Activated CD4-positive, alpha-beta T cell treated with anti-CD3 and anti-CD28 coated beads for 24 hours (primary cell): ENCODE measurements around the gene BRWD1.
"Not testable (repeated sequence)": the region's sequence is repeated elsewhere in the genome, so short reads cannot be mapped to it uniquely, and the experiment has no call there.

ENCODE experiments used
- DNase-seq, 2 donors: peaks; one replicate each; pipeline ENCODE4 v3.0.0-alpha.2; 2020; ENCODE audit warnings: low read depth in 2 of 2

The BRWD1 gene

GRCh38 chr21:39282911-39283310 is 30.5 kb downstream of the BRWD1 start:
- DNase-seq, result no peak

DNA sequence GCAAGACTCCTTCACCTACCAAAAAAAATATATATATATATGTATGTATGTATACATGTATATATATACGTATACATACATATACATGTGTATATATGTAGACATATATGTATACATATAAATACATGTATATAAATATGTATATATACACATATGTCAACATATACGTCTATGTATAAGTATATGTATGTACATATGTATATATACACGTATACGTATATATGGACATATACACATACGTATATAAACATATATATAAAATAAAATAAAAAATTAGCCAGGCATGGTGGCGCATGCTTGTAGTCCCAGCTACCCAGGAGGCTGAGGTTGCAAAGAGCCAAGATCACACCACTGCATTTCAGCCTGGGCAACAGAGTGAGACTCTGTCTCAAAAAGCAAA is 31.6 kb downstream of the BRWD1 start:
- DNase-seq, result no peak

DNA sequence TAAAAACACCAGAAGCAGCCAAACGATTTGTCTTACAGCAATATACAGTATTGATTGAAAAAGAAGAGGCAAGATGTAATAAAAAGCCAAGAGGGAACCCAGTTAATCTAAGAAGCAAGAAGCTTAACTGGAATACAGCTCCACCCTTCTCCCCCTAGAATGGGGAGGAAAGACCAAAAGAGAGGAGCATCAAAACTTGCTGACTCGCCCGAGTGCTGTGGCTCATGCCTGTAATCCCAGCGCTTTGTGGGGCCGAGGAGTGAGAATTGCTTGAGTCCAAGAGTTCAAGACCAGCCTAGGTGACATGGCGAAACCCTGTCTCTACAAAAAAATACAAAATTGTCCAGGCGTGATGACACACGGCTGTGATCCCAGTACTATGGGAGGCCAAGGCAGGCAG is 32.2 kb downstream of the BRWD1 start:
- DNase-seq, result no peak

DNA sequence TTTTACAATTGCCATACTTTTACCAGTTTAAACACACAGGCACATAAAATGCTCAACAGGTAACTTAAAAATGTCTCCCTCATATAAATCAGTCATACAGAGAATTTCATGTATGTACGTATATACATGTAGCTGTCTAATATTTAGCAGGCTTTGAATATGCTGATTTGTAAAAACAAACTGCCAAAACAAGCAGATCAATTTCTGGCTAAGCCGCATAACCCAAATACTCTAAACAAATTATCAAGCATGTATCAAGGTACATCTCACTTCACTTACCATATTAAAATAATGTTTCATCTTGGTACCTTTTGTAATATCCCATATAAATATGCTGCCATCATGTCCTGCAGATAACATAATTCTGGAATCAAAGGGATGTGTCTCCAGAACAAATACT is 43.8 kb downstream of the BRWD1 start:
- no peak for DNase-seq

DNA sequence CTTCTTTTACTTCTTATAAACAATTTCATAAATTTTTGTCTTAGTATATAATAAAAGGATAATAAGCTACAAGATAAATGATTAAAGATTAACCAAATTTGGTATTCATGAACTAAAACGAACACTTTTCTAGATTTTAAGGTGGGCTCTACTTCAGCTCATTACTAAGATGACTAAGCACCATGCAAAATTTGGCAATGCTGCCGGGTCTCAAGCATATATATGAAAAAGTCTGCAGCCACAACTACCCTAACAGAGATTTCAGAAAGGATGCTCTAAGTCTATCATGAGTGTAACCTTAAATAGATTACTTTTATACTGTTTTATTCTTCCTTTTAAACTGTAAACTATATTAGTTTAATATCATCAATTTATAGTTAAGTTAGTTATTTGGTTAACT is 47.8 kb downstream of the BRWD1 start:
- DNase-seq, result no peak

- DNase-seq, result no peak
Observed at GRCh38 chr21:39263372-39263771, 50.1 kb downstream of the BRWD1 start.

GRCh38 chr21:39258207-39258606 is 55.2 kb downstream of the BRWD1 start:
- DNase-seq, result no peak

- DNase-seq, result no peak
Observed at GRCh38 chr21:39251326-39251725, 62.1 kb downstream of the BRWD1 start.

GRCh38 chr21:39238275-39238674 is 75.2 kb downstream of the BRWD1 start:
- DNase-seq, result no peak

DNA sequence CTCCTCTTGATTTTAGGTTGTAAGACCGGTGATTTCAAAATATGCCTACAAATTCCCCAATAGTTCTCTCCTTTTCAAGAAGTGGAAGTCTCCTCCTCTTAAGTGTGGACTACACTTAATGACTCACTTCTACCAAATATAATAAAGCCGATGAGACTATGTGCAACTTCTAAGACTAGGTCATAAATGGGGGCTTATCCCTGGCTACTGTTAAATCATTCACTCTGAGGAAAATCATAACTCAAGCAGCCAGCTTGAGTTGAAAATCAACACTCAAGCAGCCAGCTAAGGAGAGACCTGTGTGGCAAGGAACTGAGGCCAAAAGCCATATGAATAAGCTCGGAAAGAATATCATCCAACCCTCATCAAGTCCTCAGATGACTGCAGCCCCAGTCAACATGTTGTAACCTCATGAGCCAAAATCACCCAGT is 80.6 kb downstream of the BRWD1 start:
- no peak for DNase-seq

DNA sequence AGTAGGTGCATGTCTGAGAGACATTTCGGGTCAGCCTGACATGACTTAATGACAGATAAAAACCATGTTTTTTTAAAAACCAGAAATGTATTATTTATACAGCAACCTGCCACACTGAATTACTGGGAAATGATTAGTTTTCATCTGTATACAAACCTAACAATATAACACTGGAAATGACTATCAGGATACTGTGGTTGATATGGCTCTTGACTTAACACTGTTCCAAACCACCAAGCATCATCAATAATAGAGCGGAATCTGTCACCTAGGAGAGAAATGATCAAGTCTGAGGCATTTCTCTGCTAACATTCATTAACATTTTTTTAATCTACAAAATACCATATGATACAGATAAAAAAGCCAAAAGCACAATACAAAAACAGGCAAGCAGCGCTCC is 88.5 kb downstream of the BRWD1 start:
- DNase-seq, result no peak

DNA sequence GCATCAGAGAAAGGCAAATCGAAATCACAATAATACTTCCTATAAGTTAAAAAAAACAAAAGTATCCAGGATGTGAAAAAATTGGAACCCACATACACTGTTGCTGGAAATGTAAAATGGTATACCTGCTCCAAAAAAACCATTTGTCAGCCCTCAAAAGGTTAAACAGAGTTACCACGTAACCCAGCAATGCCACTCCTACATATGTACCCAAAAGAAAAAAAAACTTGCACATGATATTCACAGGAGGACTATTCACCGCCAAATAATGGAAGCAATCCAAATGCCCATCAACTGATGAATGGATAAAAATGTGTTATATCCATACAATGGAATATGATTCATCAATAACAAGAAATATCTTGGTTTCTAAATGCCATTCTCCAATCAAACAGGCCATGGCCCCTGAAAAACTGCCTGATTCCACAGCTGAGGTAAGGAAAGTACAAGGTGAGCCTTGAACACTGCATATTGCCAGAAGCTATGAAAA is 91.4 kb downstream of the BRWD1 start:
- no peak for DNase-seq

DNA sequence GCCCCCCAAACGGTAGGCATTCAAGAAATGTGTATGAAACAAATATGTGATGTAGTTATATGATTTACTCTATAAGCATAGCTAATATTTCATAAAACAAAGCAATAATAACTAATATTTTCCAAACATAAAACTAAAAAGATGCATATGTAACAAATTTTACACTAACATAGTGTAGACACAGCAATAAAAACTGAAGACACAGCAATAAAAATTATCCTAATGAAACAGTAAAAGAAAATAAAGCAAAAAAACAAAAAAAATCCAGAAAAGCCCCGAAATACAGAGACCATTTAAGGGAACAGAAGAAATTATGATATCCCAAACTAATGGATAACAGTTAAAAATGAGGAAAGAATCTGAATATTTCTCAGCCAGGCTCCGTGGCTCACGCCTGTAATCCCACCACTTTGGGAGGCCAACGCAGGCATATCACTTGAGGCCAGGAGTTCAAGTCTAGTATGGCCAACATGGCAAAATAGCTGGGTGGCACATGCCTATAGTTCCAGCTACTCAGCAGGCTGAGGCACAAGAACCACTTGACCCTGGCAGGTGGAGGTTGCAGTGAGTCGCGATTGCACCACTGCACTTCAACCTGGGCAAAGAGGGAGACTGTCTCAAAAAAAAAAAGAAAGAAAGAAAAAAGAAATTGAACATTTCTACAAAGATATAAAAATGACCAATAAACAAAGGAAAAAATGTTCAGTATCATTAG is 92.0 kb downstream of the BRWD1 start:
- no peak for DNase-seq

DNA sequence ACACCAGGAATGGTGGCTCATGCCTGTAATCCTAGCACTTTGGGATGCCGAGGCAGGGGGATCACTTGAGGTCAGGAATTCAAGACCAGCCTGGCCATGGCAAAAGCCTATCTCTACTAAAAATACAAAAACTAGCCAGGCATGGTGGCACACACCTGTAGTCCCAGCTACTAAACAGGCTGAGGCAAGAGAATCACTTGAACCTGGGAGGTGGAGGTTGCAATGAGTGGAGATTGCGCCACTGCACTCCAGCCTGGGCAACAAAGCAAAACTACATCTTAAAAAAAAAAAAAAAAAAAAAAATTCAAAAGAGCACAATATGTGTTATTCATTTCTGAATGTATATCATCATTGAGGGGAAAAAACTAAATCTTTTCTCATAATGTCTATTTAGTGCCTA is 92.6 kb downstream of the BRWD1 start:
- DNase-seq, result not testable (repeated sequence)

- DNase-seq, result no peak
Observed at GRCh38 chr21:39220150-39220549, 93.3 kb downstream of the BRWD1 start.

DNA sequence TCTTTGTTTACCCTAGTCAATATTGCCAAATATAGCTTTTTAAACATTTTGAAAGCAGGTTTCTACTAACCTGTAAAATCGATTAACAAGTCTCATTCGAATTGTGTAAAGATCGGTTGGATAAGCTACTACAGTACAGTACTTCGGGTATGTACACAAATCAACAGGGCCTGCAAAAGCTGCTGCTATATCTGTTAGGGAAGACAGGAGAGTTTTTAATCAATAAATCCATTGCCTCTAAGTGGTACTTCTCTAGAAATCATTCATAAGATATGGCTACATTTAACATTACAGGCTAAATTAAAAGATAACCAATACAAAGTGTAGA is 95.4 kb downstream of the BRWD1 start:
- DNase-seq, result no peak

- no peak for DNase-seq
Observed at GRCh38 chr21:39217356-39218081, 95.9 kb downstream of the BRWD1 start.

DNA sequence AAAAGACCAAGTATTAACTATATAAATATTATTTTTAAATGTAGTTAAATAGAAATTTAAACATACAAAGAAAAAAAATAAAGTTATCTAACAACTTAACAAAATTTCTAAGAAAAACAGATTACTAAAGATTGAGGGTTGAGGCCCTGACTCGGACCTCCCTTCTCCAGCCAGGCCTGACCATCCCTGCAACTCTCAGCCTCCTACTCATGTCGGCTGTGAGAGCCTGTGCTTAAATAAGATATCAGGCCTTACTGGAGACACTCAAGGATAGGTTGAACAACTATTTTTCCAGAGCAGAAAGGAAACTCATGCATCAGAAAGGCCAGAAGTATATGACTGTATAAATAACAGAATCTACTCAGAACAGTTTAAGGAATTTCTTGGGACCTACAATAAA is 97.1 kb downstream of the BRWD1 start:
- no peak for DNase-seq

DNA sequence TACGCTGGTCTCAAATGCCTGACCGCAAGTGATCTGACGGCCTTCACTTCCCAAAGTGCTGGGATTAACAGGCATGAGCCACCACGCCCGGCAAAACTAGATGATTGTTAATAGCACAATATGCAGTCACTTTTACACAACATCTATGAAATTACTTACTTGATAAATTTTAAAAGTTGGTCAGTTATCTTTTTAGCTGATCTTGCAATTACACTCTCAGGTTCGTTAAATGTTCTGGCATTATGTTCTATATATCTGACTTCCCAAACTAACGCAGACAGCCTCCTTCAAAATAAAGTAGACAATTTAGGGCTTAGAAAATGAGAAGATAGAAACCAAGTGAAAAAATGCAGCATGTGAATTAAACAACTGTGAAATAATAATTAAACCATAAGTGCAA is 98.4 kb downstream of the BRWD1 start:
- DNase-seq, result no peak

DNA sequence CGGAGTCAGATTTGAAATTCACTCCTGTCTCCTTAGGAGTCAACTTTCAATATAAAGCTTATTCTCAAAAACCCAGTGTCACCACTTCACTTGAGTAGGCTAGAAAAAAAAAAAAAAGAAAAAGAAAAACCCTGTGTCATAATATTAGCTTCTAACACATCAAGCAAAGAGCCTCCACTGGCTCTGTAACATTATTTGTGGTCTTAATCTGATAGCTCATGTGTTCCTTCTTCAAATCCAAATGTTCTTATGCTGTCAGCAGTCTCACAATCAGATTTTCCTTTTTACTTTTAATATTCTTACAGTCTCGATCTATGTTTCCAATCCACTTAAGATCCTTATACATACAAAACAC is 104.1 kb downstream of the BRWD1 start:
- no peak for DNase-seq

DNA sequence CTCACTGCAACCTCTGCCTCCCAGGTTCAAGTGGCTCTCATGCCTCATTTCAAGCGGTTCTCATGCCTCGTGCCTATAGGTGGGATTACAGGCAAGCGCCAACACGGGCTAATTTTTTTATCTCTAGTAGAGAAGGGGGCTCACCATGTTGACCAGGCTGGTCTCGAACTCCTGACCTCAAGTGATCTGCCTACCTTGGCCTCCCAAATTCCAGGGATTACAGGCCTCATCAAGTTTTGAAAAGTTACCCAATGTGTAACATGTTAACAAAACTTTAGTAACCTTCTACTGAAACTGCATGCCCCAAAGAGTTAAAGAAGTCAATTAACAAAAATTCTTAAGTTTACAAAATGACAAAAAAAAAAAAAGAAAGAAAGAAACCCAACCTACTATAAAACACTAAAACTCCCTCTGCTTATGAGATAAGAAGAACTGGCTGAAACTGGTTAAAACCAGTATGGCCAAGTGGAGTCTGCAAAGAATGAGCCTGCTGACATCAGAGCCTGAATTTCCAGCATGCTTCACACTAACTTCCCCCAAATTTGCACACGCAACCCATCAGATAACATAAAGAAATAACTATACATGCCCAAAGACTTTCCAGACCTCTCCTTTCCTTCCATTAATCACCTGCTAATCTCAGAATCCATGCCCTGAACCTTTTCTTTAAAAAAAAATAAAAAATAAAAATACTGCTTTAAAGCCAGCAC is 104.7 kb downstream of the BRWD1 start:
- no peak for DNase-seq

GRCh38 chr21:39204134-39204533 is 109.3 kb downstream of the BRWD1 start:
- no peak for DNase-seq

- no peak for DNase-seq
Observed at GRCh38 chr21:39198800-39199199, 114.6 kb downstream of the BRWD1 start.
